ENCODE results near the gene SRC.

Gene SRC

GRCh38 chr20:37345339-37346235, at the start of gene SRC:
TSS of gene SRC (plus strand) at chr20:37346140. CDS start at chr20:37384154, 38,014 bp downstream.
- intact Hi-C loops (cut with DNase I; ENCODE audit: low total_unique reads), result no loop called here
- Histone ChIP-seq H3K27me3 (no peaks in the 10 kb centered on the region), H3K4me3 (peak within 1 kb of the TSS; percentile 78 to 80), H3K4me1 (peaks cover 0 to 49% (median 44%) of the 10 kb centered on the region in 4 donors), H3K27ac (peak within 1 kb of the TSS; percentile 97 to 99), H3K36me3 (peaks cover 0 to 4% (median 0%) of the 10 kb centered on the region in 3 donors), H3K9me3 (no peaks in the 10 kb centered on the region)
- DNase-seq, result peak; percentile 81 to 93
- TF ChIP-seq CTCF (IDR thresholded peaks at IDR 0.05), result no peak

- peaks cover 7 to 72% (median 56%) of the 10 kb centered on the region in 4 donors for H3K4me1 ChIP-seq
- H3K9me3 ChIP-seq, result no peaks in the 10 kb centered on the region
- TF ChIP-seq CTCF (IDR thresholded peaks at IDR 0.05), result no peak
- no peak for DNase-seq
- no peaks in the 10 kb centered on the region for H3K27me3 ChIP-seq
- intact Hi-C loops (cut with DNase I; ENCODE audit: low total_unique reads), result no loop called here
- no peak overlapping the region for H3K4me3 ChIP-seq
- peak overlapping the region; percentile 78 to 80 for H3K27ac ChIP-seq
- H3K36me3 ChIP-seq, result peaks cover 11 to 38% (median 21%) of the 10 kb centered on the region in 3 donors
These were observed 49.6 kb upstream of the SRC start for GRCh38 chr20:37296371-37296770.

GRCh38 chr20:37297066-37297736, 48.7 kb upstream of the SRC start:
- intact Hi-C loops (cut with DNase I; ENCODE audit: low total_unique reads), result no loop called here
- Histone ChIP-seq H3K36me3 (peaks cover 19 to 38% (median 29%) of the 10 kb centered on the region in 3 donors), H3K27ac (peak overlapping the region; percentile 78 to 80), H3K4me1 (peaks cover 7 to 72% (median 56%) of the 10 kb centered on the region in 4 donors), H3K4me3 (peak overlapping the region in 1 of 2 donors; percentile 1), H3K9me3 (no peaks in the 10 kb centered on the region), H3K27me3 (no peaks in the 10 kb centered on the region)
- no peak for TF ChIP-seq CTCF (IDR thresholded peaks at IDR 0.05)
- DNase-seq, result peak in 1 of 2 donors; percentile 81

GRCh38 chr20:37298190-37298939, 47.6 kb upstream of the SRC start:
- Histone ChIP-seq H3K27me3 (no peaks in the 10 kb centered on the region), H3K36me3 (peaks cover 21 to 29% (median 25%) of the 10 kb centered on the region in 3 donors), H3K27ac (peak overlapping the region; percentile 78 to 80), H3K9me3 (no peaks in the 10 kb centered on the region), H3K4me1 (peaks cover 7 to 80% (median 60%) of the 10 kb centered on the region in 4 donors), H3K4me3 (no peak overlapping the region)
- no peak for TF ChIP-seq CTCF (IDR thresholded peaks at IDR 0.05)
- intact Hi-C loops (cut with DNase I; ENCODE audit: low total_unique reads), result no loop called here
- peak in 1 of 2 donors; percentile 54 for DNase-seq
